ENCODE data around the gene PHRF1.

- TF ChIP-seq SNIP1 (IDR thresholded peaks at IDR 0.05; ENCODE audit: low read depth) (no peak), POLR2AphosphoS5 (IDR thresholded peaks at IDR 0.05; ENCODE audit: control insufficient read depth, insufficient read depth, low read depth, low read length) (no peak)
Observed at GRCh38 chr11:534396-535209, 41.7 kb upstream of the PHRF1 start.

All from K562 (cell line).